GM21576 (cell line): Measurements from ENCODE around the gene GALR2.
"Not testable (repeated sequence)": the region's sequence is repeated elsewhere in the genome, so short reads cannot be mapped to it uniquely, and the experiment has no call there.

ENCODE experiments used
- ATAC-seq: cut with Tn5 transposase; IDR thresholded peaks from one replicate; pipeline ENCODE4 v1.9.1; 2021; ENCODE audit warnings: mild to moderate bottlenecking, moderate library complexity; ENCODE audit not compliant: unreplicated experiment

GALR2 gene

GRCh38 chr17:76074390-76075363 lies at the start of gene GALR2:
Gene GALR2 (plus strand): TSS chr17:76074781. CDS start chr17:76074884, 103 bp downstream.
- no peak for ATAC-seq

- no peak for ATAC-seq
Measured at GRCh38 chr17:76025294-76025693, 49.3 kb upstream of the GALR2 start.

GRCh38 chr17:76026714-76027158 lies 47.8 kb upstream of the GALR2 start:
- no peak for ATAC-seq

- ATAC-seq, result no peak
Measured at GRCh38 chr17:76027159-76027839, 47.3 kb upstream of the GALR2 start, which contains the start of gene EVPL. Gene EVPL (minus strand): TSS chr17:76027306. CDS start chr17:76027198, 108 bp downstream.

GRCh38 chr17:76032073-76032779 lies 42.4 kb upstream of the GALR2 start:
- ATAC-seq, result no peak

GRCh38 chr17:76032780-76033108 lies 41.8 kb upstream of the GALR2 start:
- no peak for ATAC-seq

- ATAC-seq, result no peak
Measured at GRCh38 chr17:76033139-76033538, 41.4 kb upstream of the GALR2 start.

GRCh38 chr17:76034428-76035350 lies 39.9 kb upstream of the GALR2 start:
- no peak for ATAC-seq

GRCh38 chr17:76036497-76037261 lies 37.9 kb upstream of the GALR2 start:
- no peak for ATAC-seq

- ATAC-seq, result no peak
Measured at GRCh38 chr17:76038050-76038449, 36.5 kb upstream of the GALR2 start.

GRCh38 chr17:76039121-76039520 lies 35.5 kb upstream of the GALR2 start:
- ATAC-seq, result no peak

GRCh38 chr17:76040376-76040775 lies 34.2 kb upstream of the GALR2 start:
- no peak for ATAC-seq

GRCh38 chr17:76042868-76043267 lies 31.7 kb upstream of the GALR2 start:
- ATAC-seq, result not testable (repeated sequence)

GRCh38 chr17:76044475-76045007 lies 30.0 kb upstream of the GALR2 start:
- ATAC-seq, result not testable (repeated sequence)

GRCh38 chr17:76046064-76046463 lies 28.5 kb upstream of the GALR2 start:
- no peak for ATAC-seq

- no peak for ATAC-seq
Measured at GRCh38 chr17:76048025-76048605, 26.5 kb upstream of the GALR2 start.

- ATAC-seq, result no peak
Measured at GRCh38 chr17:76048711-76049110, 25.9 kb upstream of the GALR2 start.

- ATAC-seq, result no peak
Measured at GRCh38 chr17:76049239-76049638, 25.3 kb upstream of the GALR2 start.
